DOHH2 (cell line): ENCODE data around the gene IRF7.

Experiments used
- H3F3A ChIP-seq: fragments of 200-600 bp; sonication (generic), shearing (Covaris generic); 2 replicates; pipeline ENCODE4 v1.6.0; 2016; ENCODE audit warnings: antibody characterized with exemption, mild to moderate bottlenecking; ENCODE audit not compliant: control insufficient read depth, insufficient read depth
- H3K27ac ChIP-seq: fragments of 200-600 bp; sonication (generic); 2 replicates; pipeline ENCODE4 v1.5.1; 2014; ENCODE audit warnings: low read depth, mild to moderate bottlenecking, low read length, moderate library complexity
- H3K27me3 ChIP-seq: fragments of 200-600 bp; sonication (generic); 2 replicates; pipeline ENCODE4 v1.6.1; 2014; ENCODE audit warnings: mild to moderate bottlenecking, low read length, mixed read lengths; ENCODE audit not compliant: control insufficient read depth
- H3K36me3 ChIP-seq: fragments of 200-600 bp; sonication (generic); 2 replicates; pipeline ENCODE4 v1.6.1; 2014; ENCODE audit warnings: mild to moderate bottlenecking, low read length, moderate library complexity, mixed read lengths; ENCODE audit not compliant: control insufficient read depth
- H3K4me1 ChIP-seq: fragments of 200-600 bp; sonication (generic); 2 replicates; pipeline ENCODE4 v1.6.1; 2014; ENCODE audit warnings: mild to moderate bottlenecking, low read length, mixed read lengths; ENCODE audit not compliant: control insufficient read depth
- H3K4me2 ChIP-seq: fragments of 200-600 bp; sonication (generic); 2 replicates; pipeline ENCODE4 v1.6.0; 2014; ENCODE audit warnings: mild to moderate bottlenecking, low read length, moderate library complexity
- H3K4me3 ChIP-seq: fragments of 200-600 bp; sonication (generic); 2 replicates; pipeline ENCODE4 v1.5.1; 2014; ENCODE audit warnings: mild to moderate bottlenecking, low read length, mixed read lengths
- H3K79me2 ChIP-seq: fragments of 200-600 bp; sonication (generic); 2 replicates; pipeline ENCODE4 v1.6.1; 2014; ENCODE audit warnings: mild to moderate bottlenecking, low read length, mixed read lengths; ENCODE audit not compliant: control insufficient read depth
- H3K9me2 ChIP-seq: fragments of 200-600 bp; sonication (generic); replicated peaks from 2 replicates; pipeline ENCODE4 v1.6.1; 2014; ENCODE audit warnings: mild to moderate bottlenecking, low read length, mixed read lengths; ENCODE audit not compliant: control insufficient read depth
- H3K9me3 ChIP-seq: fragments of 200-600 bp; sonication (generic); 2 replicates; pipeline ENCODE4 v1.6.1; 2014; ENCODE audit warnings: antibody characterized with exemption, low read length, mixed read lengths; ENCODE audit not compliant: control insufficient read depth, insufficient read depth
- H4K20me1 ChIP-seq: fragments of 200-600 bp; sonication (generic); 2 replicates; pipeline ENCODE4 v1.6.0; 2014; ENCODE audit warnings: low read depth, mild to moderate bottlenecking, antibody characterized with exemption, low read length, moderate library complexity; ENCODE audit not compliant: control insufficient read depth, insufficient read depth
- EZH2phosphoT487 ChIP-seq: fragments of 200-600 bp; sonication (generic); IDR thresholded peaks from 2 replicates; pipeline ENCODE4 v1.6.1; 2017; ENCODE audit warnings: borderline replicate concordance, mild to moderate bottlenecking, antibody characterized with exemption, low read length, moderate library complexity, mixed read lengths
- TF ChIP-seq, protein P1 (sequence below): fragments of 200-600 bp; sonication (generic); IDR thresholded peaks from one replicate; pipeline ENCODE4 v1.5.1; 2014; ENCODE audit warnings: antibody characterized with exemption, mild to moderate bottlenecking, low read depth, low read length; ENCODE audit not compliant: poor library complexity, severe bottlenecking

The IRF7 gene

DNA sequence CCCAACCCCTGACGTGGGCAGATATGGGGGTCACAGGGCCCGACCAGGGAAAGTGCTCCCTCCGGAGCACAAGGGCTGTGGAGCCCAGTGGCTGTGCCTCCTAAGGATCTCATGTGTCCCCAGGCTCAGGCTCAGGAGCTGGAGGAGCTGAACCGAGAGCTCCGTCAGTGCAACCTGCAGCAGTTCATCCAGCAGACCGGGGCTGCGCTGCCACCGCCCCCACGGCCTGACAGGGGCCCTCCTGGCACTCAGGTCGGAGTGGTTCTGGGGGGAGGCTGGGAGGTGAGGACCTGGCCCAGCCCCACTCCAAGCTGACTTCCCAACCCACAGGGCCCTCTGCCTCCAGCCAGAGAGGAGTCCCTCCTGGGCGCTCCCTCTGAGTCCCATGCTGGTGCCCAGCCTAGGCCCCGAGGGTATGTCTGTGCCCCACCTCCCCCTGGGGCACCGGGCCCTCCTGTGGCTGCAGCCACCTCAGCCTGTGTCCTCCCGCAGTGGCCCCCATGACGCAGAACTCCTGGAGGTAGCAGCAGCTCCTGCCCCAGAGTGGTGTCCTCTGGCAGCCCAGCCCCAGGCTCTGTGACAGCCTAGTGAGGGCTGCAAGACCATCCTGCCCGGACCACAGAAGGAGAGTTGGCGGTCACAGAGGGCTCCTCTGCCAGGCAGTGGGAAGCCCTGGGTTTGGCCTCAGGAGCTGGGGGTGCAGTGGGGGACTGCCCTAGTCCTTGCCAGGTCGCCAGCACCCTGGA is 52.5 kb downstream of the IRF7 start:
- H3K4me2 ChIP-seq: no peak overlapping the region
- no peaks in the 10 kb centered on the region for H4K20me1 ChIP-seq
- H3K27ac ChIP-seq: no peak overlapping the region
- peaks cover 15% of the 10 kb centered on the region for H3K36me3 ChIP-seq
- no peak for TF ChIP-seq EZH2phosphoT487
- TF ChIP-seq, protein P1, sequence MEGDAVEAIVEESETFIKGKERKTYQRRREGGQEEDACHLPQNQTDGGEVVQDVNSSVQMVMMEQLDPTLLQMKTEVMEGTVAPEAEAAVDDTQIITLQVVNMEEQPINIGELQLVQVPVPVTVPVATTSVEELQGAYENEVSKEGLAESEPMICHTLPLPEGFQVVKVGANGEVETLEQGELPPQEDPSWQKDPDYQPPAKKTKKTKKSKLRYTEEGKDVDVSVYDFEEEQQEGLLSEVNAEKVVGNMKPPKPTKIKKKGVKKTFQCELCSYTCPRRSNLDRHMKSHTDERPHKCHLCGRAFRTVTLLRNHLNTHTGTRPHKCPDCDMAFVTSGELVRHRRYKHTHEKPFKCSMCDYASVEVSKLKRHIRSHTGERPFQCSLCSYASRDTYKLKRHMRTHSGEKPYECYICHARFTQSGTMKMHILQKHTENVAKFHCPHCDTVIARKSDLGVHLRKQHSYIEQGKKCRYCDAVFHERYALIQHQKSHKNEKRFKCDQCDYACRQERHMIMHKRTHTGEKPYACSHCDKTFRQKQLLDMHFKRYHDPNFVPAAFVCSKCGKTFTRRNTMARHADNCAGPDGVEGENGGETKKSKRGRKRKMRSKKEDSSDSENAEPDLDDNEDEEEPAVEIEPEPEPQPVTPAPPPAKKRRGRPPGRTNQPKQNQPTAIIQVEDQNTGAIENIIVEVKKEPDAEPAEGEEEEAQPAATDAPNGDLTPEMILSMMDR: no peak
- H3K4me3 ChIP-seq: no peak overlapping the region
- no peaks in the 10 kb centered on the region for H3K9me3 ChIP-seq
- no peaks in the 10 kb centered on the region for H3K9me2 ChIP-seq
- peaks cover under 1% of the 10 kb centered on the region; the same call in 1 of the 2 replicates for H3K27me3 ChIP-seq
- H3F3A ChIP-seq: no peaks in the 10 kb centered on the region
- peaks cover 17% of the 10 kb centered on the region for H3K79me2 ChIP-seq
- peaks cover 27% of the 10 kb centered on the region for H3K4me1 ChIP-seq
